Right ventricle myocardium inferior (tissue), 1 donor: ENCODE data around the gene SCMH1. TPM values are rescaled to one million over a fixed set of nuclear protein-coding genes. Genes with fewer than 3 reads are reported as not detected.
A peak's percentile ranks its signal among the peaks of the same experiment; 100 is the strongest.
"Not testable (repeated sequence)": the region's sequence is repeated elsewhere in the genome, so short reads cannot be mapped to it uniquely, and the experiment has no call there.

Experiments used
- ATAC-seq: fragments of 200-7000 bp; cut with Tn5 transposase; one replicate; pipeline ENCODE4 v1.9.1; 2020; ENCODE audit warnings: mild to moderate bottlenecking, moderate library complexity
- DNase-seq: peaks from one replicate; pipeline ENCODE4 v3.0.0; 2021; ENCODE audit errors: missing footprints
- intact Hi-C: fragments of 100-400 bp; cut with DNase I; formaldehyde crosslinking; loops from one replicate; pipeline ENCODE4 v1.11.0; 2022
- total RNA-seq: library from RNA; stranded (reverse); fragmentation: NEBNext Ultra II Directional; extraction: Animal tissue kit (Norgen Biotek cat#: 25700); gene quantifications from one replicate; pipeline ENCODE4 v1.2.1, GENCODE V29; 2021
- donor health status: DM: no; HTN: yes; CAD: no; lungs with severe emphysema.

SCMH1 gene
- total RNA-seq, 1 donor from 2014 or later, result 41.1 TPM

DNA sequence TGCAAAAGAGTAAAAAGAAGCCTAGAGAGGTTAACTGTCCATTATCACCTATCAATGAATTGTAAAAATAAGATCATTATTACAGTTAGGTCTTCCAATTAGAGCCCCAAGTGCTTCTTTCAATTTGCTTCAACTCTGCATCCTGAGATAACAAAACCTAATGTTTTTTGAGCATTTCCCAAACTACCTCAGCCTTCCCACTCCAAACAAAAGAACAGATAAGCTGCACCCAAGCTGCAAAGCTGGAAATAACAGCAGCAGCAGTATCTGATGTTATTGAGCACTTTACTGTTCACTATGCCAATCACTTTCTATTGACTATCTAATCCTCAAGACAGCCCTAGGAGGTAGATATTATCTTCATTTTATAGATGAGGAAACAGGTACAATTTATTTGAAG, 123.5 kb downstream of the SCMH1 start:
- no peak for DNase-seq
- intact Hi-C loops, result no loop called here
- ATAC-seq, result no peak

DNA sequence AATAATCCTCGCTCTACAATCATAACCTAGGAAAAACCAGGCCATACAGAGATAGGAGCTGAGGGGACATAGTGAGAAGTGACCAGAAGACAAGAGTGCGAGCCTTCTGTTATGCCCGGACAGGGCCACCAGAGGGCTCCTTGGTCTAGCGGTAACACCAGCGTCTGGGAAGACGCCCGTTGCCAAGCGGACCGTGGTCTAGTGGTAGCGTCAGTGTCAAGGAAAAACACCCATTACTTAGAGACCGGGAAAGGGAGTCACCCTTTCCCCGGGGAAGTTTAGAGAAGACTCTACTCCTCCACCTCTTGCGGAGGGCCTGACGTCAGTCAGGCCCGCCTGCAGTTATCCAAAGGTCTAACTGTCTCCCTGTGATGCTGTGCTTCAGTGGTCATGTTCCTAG, 124.9 kb downstream of the SCMH1 start:
- DNase-seq, intact Hi-C loops, ATAC-seq: not testable (repeated sequence)

DNA sequence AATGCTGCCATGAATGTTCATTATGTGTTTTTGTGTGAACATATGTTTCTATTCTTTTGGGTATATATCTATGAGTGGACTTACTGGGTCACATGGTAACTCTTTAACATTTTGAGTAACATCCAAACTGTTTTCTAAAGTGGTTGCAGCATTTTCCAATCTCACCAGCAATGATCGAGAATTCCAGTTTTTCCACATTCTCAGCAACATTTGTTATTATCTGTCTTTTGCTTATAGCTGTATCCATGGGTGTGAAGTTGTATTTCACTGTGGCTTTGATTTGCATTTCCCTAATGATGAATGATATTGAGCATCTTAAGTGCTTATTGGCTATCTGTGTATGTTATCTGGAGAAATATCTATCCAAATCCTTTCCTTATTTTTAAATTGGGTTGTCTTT, 131.4 kb downstream of the SCMH1 start:
- no peak for DNase-seq
- ATAC-seq, result no peak
- intact Hi-C loops, result no loop called here

DNA sequence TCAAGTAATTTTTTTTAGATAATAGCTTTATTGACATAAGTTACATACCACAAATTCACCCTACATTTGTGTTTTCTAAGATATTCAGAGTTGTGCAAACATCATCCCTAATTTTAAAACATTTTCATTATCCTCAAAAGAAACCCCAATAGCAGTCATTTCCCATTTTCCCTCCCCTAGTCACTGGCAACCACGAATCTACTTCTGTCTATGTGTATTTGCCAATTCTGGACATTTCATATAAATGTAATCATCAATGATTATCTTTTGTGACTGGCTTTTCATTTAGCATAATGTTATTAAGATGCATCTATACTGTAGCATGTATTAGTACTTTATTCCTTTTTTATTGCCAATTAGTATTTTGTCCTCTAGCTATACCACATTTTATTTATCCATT, 131.8 kb downstream of the SCMH1 start:
- ATAC-seq (no peak), DNase-seq (no peak)
- intact Hi-C loops, result no loop called here

DNA sequence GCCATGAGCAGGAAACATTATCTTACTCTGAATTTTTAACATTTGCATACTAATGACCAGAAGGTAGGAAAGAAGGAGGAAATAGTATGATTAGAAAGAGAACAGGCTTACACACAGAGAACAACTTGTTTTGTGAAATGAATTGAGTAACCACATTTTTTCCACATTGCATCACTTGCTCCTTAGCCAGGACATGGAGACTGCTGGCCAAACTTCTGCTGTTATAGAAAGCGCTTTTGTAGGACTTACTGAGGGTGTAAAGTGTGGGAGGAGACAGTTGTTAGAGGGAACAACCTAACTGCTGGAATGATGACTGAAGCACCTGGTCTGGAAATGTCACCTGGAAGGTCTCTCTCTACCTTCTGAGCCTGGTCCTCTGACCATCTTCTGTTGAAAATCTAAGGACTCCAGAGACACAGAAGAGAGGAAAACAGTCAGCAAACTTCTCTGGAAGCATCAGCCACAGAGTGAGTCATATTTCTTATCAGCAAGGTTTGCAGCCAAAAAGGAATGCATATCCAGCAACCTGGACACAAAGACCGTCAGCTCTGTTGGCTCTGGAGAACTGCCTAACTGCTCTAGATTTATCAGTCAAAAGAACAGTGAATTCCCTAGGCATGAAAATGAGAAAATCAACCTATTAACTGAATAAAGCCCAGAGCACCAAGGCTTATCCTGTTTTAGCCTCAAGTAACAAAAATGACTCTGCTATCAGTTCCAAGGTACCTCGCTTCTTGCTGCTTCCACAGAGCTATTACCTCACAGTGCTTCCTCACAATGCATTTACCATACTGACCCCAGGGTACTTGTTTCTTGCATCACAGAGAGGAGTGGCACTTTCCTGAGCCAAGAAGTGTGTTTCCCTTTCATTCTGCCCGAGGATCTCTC, 132.6 kb downstream of the SCMH1 start:
- DNase-seq, result no peak
- ATAC-seq, result peak; percentile 90
- intact Hi-C loops, result no loop called here

DNA sequence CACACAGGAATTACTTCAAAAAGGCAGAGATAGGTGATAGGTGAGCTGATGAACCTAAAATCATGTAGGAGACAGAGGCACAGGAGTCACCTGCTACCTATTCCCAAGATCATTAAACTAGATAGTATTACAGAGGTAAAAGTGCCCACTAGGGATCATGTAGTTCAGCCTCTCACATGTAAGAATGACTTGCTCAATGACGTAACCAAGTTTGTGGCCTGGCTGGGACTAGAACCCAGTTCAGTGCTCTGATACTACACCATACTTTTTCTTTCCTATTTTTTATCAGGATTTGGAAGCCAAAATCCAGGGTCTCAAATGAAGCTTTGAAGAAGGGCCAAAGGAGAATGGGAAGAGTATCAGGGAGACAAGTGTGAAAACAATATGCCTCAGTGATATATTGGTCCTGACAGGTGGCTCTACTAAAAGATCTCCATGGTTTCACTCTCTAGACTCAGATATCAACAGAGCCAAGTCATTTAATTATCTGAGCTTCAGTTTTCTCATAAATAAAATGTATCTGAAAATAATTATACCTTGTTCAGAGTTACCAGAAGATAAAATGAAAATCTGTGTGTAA, 133.3 kb downstream of the SCMH1 start:
- no peak for DNase-seq
- intact Hi-C loops, result no loop called here
- peak; percentile 61 for ATAC-seq

DNA sequence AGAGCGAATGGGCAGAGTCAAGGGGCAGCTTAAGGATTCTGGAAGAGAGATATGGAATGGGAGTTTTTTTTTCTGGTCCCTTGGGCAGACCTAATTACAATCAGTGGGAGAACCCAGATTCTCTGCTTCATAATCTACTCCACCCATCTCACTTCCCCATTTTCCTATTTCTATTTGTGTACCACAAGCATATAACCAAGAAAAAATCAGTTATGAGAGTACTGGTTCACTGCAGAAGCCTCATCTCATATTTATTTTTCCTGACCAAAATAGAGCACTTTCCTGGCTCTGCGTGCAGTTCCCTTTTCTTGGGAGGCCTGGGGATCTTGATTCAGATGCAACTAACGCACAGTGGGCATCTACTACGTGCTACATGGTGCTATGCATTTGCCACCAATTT, 138.3 kb downstream of the SCMH1 start:
- ATAC-seq (no peak), DNase-seq (no peak)
- intact Hi-C loops, result loop anchor here (2.0 to 5.0 kb wide), 2 partner anchors 56 to 137 kb away; no protein-coding TSS in a partner anchor

DNA sequence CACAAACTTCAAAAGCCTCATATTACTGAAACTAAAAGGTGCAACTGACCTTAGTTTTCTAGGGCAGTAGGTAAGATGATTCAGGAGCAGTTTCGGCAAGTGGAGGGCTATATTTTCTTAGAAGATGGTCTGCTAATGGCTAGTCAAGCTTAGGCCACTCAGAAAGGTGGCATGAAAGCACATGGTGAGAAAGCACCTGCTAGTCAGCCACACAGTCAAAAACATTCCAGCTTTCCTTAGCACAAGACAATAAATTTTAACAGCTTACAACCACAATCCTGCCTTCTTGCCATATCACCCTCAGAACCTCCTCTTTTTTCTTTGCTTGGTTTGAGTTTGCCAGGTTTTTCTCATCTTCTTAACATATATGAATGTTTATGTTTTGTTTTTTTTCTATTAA, 139.5 kb downstream of the SCMH1 start:
- no peak for DNase-seq
- ATAC-seq, result no peak
- intact Hi-C loops, result loop anchor here (2.0 to 5.0 kb wide), 2 partner anchors 55 to 138 kb away; no protein-coding TSS in a partner anchor

DNA sequence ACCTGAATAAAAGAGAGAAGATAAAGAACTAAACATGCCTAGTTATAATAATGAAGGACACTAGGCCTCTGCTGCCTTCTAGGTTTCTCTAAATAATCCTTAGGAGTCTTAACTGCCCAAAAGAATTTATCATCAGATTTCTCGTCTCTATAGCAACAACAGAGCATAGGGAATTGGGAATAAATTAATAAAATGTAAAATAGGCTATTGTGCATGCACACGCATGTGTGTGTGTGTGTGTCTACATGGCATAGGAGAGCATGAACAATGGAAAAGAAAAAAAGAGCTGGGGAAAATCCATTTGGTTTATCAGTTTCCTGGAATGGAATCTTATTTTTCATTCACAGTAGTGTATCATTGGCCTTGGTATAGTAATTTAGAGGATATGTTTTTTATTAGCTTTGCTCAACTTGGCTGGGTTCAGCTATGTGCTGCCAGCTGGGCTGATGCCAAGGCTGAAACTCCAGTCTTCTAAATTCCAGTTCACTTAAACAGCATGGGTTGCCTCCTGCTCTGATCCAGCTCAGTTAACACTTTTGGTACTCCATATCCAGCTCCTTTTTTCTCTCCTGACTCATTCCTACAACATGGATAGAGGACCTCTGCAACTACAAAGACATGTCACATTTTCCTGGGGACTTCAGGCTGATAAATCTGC, 140.0 kb downstream of the SCMH1 start:
- intact Hi-C loops, result loop anchor here (2.0 to 5.0 kb wide), 2 partner anchors 55 to 139 kb away; no protein-coding TSS in a partner anchor
- ATAC-seq, result peak; percentile 92

DNA sequence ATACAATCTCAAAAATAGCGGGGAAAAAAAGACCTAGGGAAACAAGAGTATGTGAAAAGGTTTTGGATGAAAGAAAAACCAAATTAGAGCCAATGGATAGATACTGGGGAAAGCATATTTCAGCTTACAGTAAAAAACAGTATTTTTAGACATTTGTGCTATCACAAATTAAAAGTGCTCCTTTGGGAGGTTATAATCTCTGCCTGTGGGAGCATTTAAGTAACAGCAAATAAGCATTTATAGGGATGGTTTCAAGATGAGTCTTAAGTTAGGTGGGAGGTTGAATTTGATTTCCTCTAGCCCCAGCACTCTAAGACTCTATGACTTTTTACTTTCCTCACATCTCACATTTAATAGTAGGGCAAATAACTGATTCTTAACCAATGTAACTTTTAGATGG, 141.0 kb downstream of the SCMH1 start:
- DNase-seq, result no peak
- no peak for ATAC-seq
- intact Hi-C loops, result loop anchor here (5.0 kb wide), 1 partner anchor 54 kb away; no protein-coding TSS in a partner anchor

More for the DNA sequence above, 140.0 kb downstream of the SCMH1 start:
- DNase-seq, result peak; percentile 82

DNA sequence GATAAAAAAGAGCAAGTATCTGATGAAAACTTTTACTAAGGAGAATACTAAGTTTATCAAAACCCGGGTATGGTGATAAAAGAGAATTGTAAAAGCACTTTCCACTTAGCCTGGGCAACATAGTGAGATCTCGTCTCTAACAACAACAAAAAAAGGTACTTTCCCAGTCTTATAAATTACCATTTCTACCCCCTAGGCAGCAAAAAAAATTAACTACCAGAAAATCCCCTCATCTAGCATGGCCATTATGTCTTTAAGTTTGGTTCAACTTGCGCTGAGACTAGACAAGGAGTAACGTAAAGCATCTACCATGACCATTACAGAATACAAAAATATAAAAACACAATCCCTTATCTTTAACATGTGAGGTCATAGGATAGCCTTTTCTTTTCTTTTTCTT, 141.9 kb downstream of the SCMH1 start:
- no peak for ATAC-seq
- intact Hi-C loops, result loop anchor here (5.0 kb wide), 1 partner anchor 53 kb away; no protein-coding TSS in a partner anchor
- DNase-seq, result no peak

DNA sequence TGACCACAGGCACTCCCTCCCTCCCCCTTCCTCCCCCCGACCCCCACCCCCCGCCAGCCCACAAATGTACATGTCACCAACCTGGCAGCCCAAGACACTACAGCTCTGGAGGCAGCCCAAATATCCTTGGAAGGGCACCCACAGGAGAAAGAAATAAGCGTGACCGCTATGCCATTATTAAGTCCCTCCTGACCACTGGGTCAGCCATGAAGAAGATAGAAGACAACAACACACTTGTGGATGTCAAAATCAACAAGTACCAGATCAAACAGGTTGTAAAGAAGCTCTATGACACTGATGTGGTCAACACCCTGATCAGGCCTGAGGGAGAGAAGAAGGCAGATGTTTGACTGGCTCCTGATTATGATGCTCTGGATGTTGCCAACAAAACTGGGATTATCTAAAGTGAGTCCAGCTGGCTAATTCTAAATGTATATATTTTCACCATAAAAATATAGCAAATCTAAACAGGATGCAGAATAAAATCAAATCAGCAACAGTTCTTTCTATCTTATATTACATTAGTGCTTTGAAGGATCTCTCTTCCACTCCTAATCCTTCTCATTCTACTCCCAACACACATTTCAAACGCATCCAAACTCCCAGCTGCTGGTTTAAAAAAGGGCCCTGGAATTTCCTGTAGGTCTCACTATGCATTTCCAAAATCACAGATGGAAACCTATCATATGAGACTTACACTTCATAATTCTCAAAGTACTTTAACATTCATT, 143.2 kb downstream of the SCMH1 start:
- no peak for DNase-seq
- intact Hi-C loops, result no loop called here
- ATAC-seq, result peak; percentile 47

DNA sequence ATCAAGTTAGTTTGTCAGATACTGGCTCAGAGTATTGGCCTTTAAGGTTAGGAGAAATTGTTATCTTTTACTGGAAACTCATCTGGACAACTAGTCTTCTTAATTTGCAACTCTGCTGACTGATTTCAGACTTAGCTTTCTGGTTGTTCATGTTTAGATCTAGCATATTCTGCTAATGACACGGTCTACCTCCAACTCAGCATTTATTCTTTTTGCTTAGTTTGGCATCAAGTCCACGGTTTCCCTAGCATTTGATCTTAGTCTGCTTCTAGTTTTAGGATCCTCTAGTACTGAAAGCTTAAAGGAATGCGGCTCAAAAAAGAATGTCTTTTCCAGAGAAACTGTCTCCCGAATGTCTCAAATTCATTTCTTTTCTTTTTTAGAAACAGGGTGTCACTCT, 145.0 kb downstream of the SCMH1 start:
- DNase-seq (no peak), ATAC-seq (no peak)
- intact Hi-C loops, result no loop called here

DNA sequence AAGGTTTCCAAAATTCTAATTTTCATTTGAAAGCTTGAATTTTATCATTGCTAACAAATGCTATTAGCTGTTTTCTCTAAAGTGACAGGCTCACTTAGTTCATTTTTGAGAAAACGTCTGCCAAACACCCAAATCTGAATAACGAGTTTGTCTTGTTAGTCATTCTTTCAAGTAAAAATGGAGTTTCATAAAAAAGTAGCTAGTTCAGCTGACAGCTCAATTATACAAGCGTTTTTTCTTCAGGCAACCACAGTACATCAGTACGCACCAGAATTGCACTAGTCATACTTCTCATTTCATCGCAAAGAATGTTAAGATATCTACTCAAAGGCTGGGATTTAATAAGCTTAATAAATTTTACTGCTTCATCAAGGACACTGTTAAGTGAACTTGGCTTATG, 148.3 kb downstream of the SCMH1 start:
- ATAC-seq (no peak), DNase-seq (no peak)
- intact Hi-C loops, result no loop called here

DNA sequence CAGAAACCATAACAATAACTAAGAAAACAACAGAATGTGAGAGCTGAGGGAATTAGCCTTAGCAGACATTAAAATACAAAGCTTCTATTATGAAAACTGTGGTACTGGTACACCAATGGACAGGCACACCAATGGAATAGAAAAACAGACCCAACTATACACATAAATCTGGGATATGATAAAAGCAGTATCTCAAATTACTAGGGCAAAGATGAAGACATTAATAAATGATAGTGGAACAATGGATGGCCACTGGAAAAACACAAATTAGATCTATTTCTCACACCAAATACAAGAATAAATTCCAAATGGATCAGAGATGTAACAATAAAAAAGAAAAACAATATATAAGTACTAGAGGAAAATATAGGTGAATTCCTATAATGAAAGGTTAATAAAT, 155.2 kb downstream of the SCMH1 start:
- intact Hi-C loops, result no loop called here
- DNase-seq (no peak), ATAC-seq (no peak)

DNA sequence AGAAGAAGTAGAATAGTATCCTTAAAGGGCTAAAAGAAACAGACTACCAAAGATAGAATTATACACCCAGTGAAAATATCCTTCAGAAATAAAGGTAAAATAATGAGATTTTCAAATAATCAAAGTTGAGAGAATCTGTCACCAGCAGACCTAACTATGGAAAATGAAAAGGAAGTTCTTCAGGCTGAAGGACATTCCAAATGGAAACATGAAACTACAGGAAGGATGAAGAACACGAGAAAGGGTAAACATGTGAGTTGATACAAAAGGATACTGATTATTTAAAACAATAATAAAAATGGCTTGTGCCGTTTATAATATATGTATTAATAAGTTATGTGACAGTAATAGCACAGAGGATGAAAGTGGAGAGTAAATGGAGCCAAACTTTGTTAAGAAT, 163.5 kb downstream of the SCMH1 start:
- no peak for DNase-seq
- no peak for ATAC-seq
- intact Hi-C loops, result no loop called here

DNA sequence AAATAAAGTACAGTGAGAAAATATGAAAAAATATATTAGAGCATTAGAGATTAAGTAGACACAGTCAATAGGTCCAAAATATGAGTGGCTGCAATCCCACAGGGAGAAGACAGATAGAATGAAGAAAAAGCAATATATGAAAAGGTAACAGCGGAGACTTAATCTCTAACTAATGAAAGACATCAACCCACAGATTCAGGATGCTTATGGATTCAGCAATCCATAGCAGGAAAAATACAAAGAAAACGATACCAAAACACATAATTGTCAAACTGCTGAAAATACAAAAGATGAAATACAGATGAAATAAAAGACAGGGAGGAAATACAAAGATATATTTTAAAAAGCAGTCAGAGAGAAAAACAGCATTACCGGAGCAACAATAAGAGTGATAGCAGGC, 163.9 kb downstream of the SCMH1 start:
- ATAC-seq, result no peak
- DNase-seq, result no peak
- intact Hi-C loops, result no loop called here

DNA sequence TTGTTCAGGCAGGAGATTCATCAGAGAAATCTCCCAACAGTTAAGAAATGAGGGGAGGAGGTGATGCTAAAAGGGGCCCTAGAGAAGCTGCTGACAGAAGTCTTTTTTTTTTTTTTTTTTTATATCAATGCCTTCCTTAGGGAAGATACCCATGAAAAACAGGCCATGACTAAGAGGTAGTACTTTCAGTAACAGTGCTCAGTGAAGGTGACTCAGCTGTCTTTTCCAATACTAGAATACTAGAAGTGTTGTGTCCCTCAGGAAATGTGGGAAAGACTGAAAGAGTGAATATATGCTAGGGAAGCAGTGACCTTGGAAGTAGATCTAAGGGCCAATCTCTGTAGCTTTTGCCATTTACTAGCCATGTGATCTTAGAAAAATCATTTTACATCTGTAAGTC, 168.1 kb downstream of the SCMH1 start:
- DNase-seq (no peak), ATAC-seq (no peak)
- intact Hi-C loops, result no loop called here

DNA sequence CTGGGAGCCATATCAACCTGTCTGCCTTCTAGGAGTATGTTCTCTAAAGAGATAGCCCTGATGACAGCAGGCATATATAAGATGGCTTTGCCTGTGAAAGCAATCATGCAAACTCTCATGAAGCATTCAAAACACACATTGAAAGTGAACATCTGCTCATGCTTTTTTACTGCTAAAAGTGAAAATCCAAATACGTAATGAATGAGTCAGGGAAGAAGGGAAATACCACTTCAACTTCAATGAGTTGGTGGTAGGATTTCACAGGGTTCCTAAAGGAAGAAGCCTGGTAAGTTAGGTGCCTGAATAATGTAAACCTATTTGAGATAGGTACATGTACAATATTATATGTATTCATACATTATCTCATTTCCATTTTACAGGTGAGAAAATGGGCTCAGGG, 170.1 kb downstream of the SCMH1 start:
- DNase-seq, result no peak
- intact Hi-C loops, result no loop called here
- no peak for ATAC-seq
